ENCODE measurements around the gene GCSAM. TPM values are rescaled to one million over a fixed set of nuclear protein-coding genes. Genes with fewer than 3 reads are reported as not detected.

The GCSAM gene
- total RNA-seq, 1 experiment from 2014 or later = not detected

- H3K27ac Mint-ChIP-seq (ENCODE audit: unreplicated experiment) = peak overlapping the region; percentile 94
- DNase-seq = peak; percentile 86 to 90
- H3K4me1 Mint-ChIP-seq (ENCODE audit: low read depth, unreplicated experiment) = peaks cover 46% of the 10 kb centered on the region
- POLR2A ChIA-PET = interaction anchor here (1.3 kb wide), 2 partner anchors 9 to 10 kb away, joined by 3 to 9 read pairs; no protein-coding TSS in a partner anchor
- no peaks in the 10 kb centered on the region for H3K27me3 Mint-ChIP-seq (ENCODE audit: insufficient read depth, unreplicated experiment)
- Histone ChIP-seq H3K9me3 (no peaks in the 10 kb centered on the region), H3K36me3 (ENCODE audit: control insufficient read depth, insufficient read depth, low read length) (no peaks in the 10 kb centered on the region), H3K4me3 (ENCODE audit: low read depth, low read length) (peak overlapping the region; percentile 74), H3K27me3 (replicated peaks; ENCODE audit: control insufficient read depth, insufficient read depth, low read length) (no peaks in the 10 kb centered on the region), H3K4me1 (peaks cover 61% of the 10 kb centered on the region)
- peak overlapping the region; percentile 73 for H3K4me3 Mint-ChIP-seq (ENCODE audit: unreplicated experiment)
- intact Hi-C loops (cut with micrococcal nuclease; ENCODE audit: unreplicated experiment) = loop anchor here (1.0 to 5.0 kb wide), 3 partner anchors 10 to 353 kb away; no protein-coding TSS in a partner anchor
- peaks cover 40% of the 10 kb centered on the region for H3K36me3 Mint-ChIP-seq (ENCODE audit: insufficient read depth, unreplicated experiment)
- CTCF ChIA-PET = interaction anchor here (0.7 to 1.6 kb wide), 3 partner anchors 26 to 106 kb away, joined by 3 to 5 read pairs (median 4); partner anchors contain the start of gene ABHD10
- no peaks in the 10 kb centered on the region for H3K9me3 Mint-ChIP-seq (ENCODE audit: unreplicated experiment)
- no peak for TF ChIP-seq CTCF (IDR thresholded peaks at IDR 0.05; ENCODE audit: insufficient read depth in 1 of 2, low read depth in 1 of 2, low read length in 1 of 2, severe bottlenecking in 1 of 2, unreplicated experiment in 1 of 2)
- no TSS peak for BruUV-seq (replicated peaks)
Measured at GRCh38 chr3:112084980-112085705, 47.9 kb downstream of the GCSAM start.

GRCh38 chr3:112083239-112083638 lies 49.8 kb downstream of the GCSAM start:
- no peak overlapping the region for H3K4me3 Mint-ChIP-seq (ENCODE audit: unreplicated experiment)
- POLR2A ChIA-PET = no interaction called here
- no peak for DNase-seq

More at GRCh38 chr3:112083239-112083638, 49.8 kb downstream of the GCSAM start:
- H3K4me1 ChIP-seq = peaks cover 44% of the 10 kb centered on the region
- intact Hi-C loops (cut with micrococcal nuclease; ENCODE audit: unreplicated experiment) = no loop called here
- BruUV-seq (replicated peaks) = no TSS peak
- peaks cover 33% of the 10 kb centered on the region for H3K4me1 Mint-ChIP-seq (ENCODE audit: low read depth, unreplicated experiment)
- H3K4me3 ChIP-seq (ENCODE audit: low read depth, low read length) = no peak overlapping the region
- no peaks in the 10 kb centered on the region for H3K9me3 ChIP-seq
- no peaks in the 10 kb centered on the region for H3K27me3 Mint-ChIP-seq (ENCODE audit: insufficient read depth, unreplicated experiment)
- H3K36me3 ChIP-seq (ENCODE audit: control insufficient read depth, insufficient read depth, low read length) = no peaks in the 10 kb centered on the region
- H3K36me3 Mint-ChIP-seq (ENCODE audit: insufficient read depth, unreplicated experiment) = peaks cover 25% of the 10 kb centered on the region
- TF ChIP-seq CTCF (IDR thresholded peaks at IDR 0.05; ENCODE audit: insufficient read depth in 1 of 2, low read depth in 1 of 2, low read length in 1 of 2, severe bottlenecking in 1 of 2, unreplicated experiment in 1 of 2) = no peak
- peak overlapping the region; percentile 91 for H3K27ac Mint-ChIP-seq (ENCODE audit: unreplicated experiment)
- H3K9me3 Mint-ChIP-seq (ENCODE audit: unreplicated experiment) = no peaks in the 10 kb centered on the region
- CTCF ChIA-PET = no interaction called here
- H3K27me3 ChIP-seq (replicated peaks; ENCODE audit: control insufficient read depth, insufficient read depth, low read length) = no peaks in the 10 kb centered on the region

All from Caco-2 (cell line).